HepG2 (cell line): ENCODE results near the gene ZNF593OS. TPM values are rescaled to one million over a fixed set of nuclear protein-coding genes. Genes with fewer than 3 reads are reported as not detected.

ENCODE experiments used
- ATAC-seq: fragments of 200-7000 bp; cut with Tn5 transposase; 3 replicates; pipeline ENCODE4 v1.9.1; 2020; ENCODE audit warnings: mild to moderate bottlenecking, moderate library complexity
- BruUV-seq: library from RNA; stranded (reverse); fragments of 400-500 nt; replicated peaks from 2 replicates; lab custom pipeline; 2021; lab: Mats Ljungman, UMichigan
- CTCF ChIA-PET: fragments of 300-600 bp; formaldehyde crosslinking; extraction: SDS; loops from one replicate; lab custom pipeline; 2021; ENCODE audit warnings: low total read pairs, inconsistent platforms, low intra/inter-chr PET ratio; lab: Yijun Ruan, JAX
- POLR2A ChIA-PET: fragments of 350-600 bp; sonication (Branson Sonifier 250); formaldehyde crosslinking; loops from one replicate; lab custom pipeline; 2020; ENCODE audit warnings: antibody characterized with exemption, inconsistent platforms; lab: Yijun Ruan, JAX
- DNase-seq: peaks from one replicate; pipeline ENCODE4 v3.0.0-alpha.2; 2015; ENCODE audit warnings: low spot score
- FAIRE-seq: peaks from 3 replicates; lab custom pipeline; 2011; peaks lifted over from hg19 to GRCh38; lab: Jason Lieb, UNC
- H2AFZ ChIP-seq: one replicate; pipeline ENCODE4 v1.6.1; 2011; ENCODE audit warnings: low read length, inconsistent platforms
- H3K27ac ChIP-seq: fragments of 300-600 bp; 3 replicates; pipeline ENCODE4 v1.8.0; 2011; ENCODE audit warnings: mixed run types, mild to moderate bottlenecking, mixed read lengths, low read length, inconsistent platforms; ENCODE audit not compliant: insufficient read depth; ENCODE audit errors: extremely low read length
- H3K27me3 ChIP-seq, 2 experiments: fragments of 200-600 bp in 1 of 2; 2 replicates in 1 of 2; 3 replicates in 1 of 2; pipeline versions ENCODE4 v1.6.0 to v1.8.0; 2011; ENCODE audit warnings: low read length in 2 of 2, mild to moderate bottlenecking in 2 of 2, moderate library complexity in 2 of 2, inconsistent platforms in 1 of 2; ENCODE audit not compliant: insufficient read depth in 2 of 2, control insufficient read depth in 1 of 2
- H3K36me3 ChIP-seq, 2 experiments: fragments of 200-600 bp in 1 of 2; replicated peaks in 1 of 2; 2 replicates in 1 of 2; 3 replicates in 1 of 2; pipeline versions ENCODE4 v1.5.1 to v1.8.0; 2011; ENCODE audit warnings: low read length in 2 of 2, inconsistent platforms in 1 of 2; ENCODE audit not compliant: insufficient read depth in 2 of 2, control insufficient read depth in 1 of 2
- H3K4me1 ChIP-seq: 2 replicates; pipeline ENCODE4 v1.5.1; 2012; ENCODE audit warnings: low read length, inconsistent platforms; ENCODE audit not compliant: insufficient read depth
- H3K4me2 ChIP-seq: 2 replicates; pipeline ENCODE4 v1.6.0; 2011; ENCODE audit warnings: low read depth, low read length, inconsistent platforms
- H3K4me3 ChIP-seq, 3 experiments: fragments of 200-600 bp in 1 of 3; sonication (generic), shearing (Covaris generic) in 1 of 3; replicated peaks in 1 of 3; 2 replicates each; pipeline ENCODE4 v1.5.1; 2011 to 2016; ENCODE audit warnings: low read length in 3 of 3, inconsistent platforms in 2 of 3, low read depth in 2 of 3, mild to moderate bottlenecking in 2 of 3, control low read depth in 1 of 3, mixed read lengths in 1 of 3; ENCODE audit not compliant: insufficient read depth in 1 of 3
- H3K79me2 ChIP-seq: one replicate; pipeline ENCODE4 v1.6.1; 2011; ENCODE audit warnings: low read length, inconsistent platforms; ENCODE audit not compliant: insufficient read depth
- H3K9ac ChIP-seq: 2 replicates; pipeline ENCODE4 v1.6.0; 2011; ENCODE audit warnings: mild to moderate bottlenecking, low read depth, low read length, inconsistent platforms; ENCODE audit not compliant: insufficient read depth
- H3K9me3 ChIP-seq: 2 replicates; pipeline ENCODE4 v1.5.1; 2012; ENCODE audit warnings: mild to moderate bottlenecking, low read length
- H4K20me1 ChIP-seq: 2 replicates; pipeline ENCODE4 v1.6.0; 2011; ENCODE audit warnings: inconsistent platforms, mild to moderate bottlenecking, low read length, moderate library complexity; ENCODE audit not compliant: insufficient read depth
- JUNB ChIP-seq: sonication (generic); formaldehyde crosslinking; IDR thresholded peaks from 2 replicates; pipeline ENCODE4 v1.8.0; 2022; ENCODE audit warnings: missing genetic modification reagents, mild to moderate bottlenecking, borderline replicate concordance
- KDM6A ChIP-seq: IDR thresholded peaks from 2 replicates; pipeline ENCODE4 v1.6.1; 2016; ENCODE audit warnings: low read depth
- MEF2D ChIP-seq: sonication (generic); formaldehyde crosslinking; IDR thresholded peaks from 2 replicates; pipeline ENCODE4 v1.5.1; 2020; ENCODE audit warnings: mild to moderate bottlenecking, missing genetic modification reagents
- PAF1 ChIP-seq: IDR thresholded peaks from 2 replicates; pipeline ENCODE4 v1.6.1; 2016; ENCODE audit warnings: missing genetic modification reagents, missing compliant biosample characterization
- RORA ChIP-seq: sonication (generic); formaldehyde crosslinking; IDR thresholded peaks from 2 replicates; pipeline ENCODE4 v1.5.0; 2020; ENCODE audit warnings: mild to moderate bottlenecking, missing genetic modification reagents, moderate library complexity
- ZFP62 ChIP-seq: sonication (generic); formaldehyde crosslinking; IDR thresholded peaks from 2 replicates; pipeline ENCODE4 v1.4.0; 2020; ENCODE audit warnings: missing genetic modification reagents
- ZNF530 ChIP-seq: sonication (generic); formaldehyde crosslinking; IDR thresholded peaks from 2 replicates; pipeline ENCODE4 v1.5.0; 2020; ENCODE audit warnings: low read depth, mild to moderate bottlenecking, missing genetic modification reagents
- ZNF616 ChIP-seq: sonication (generic); formaldehyde crosslinking; IDR thresholded peaks from 2 replicates; pipeline ENCODE4 v1.5.0; 2020; ENCODE audit warnings: low read depth, mild to moderate bottlenecking, missing genetic modification reagents
- ZNF839 ChIP-seq: sonication (generic); formaldehyde crosslinking; IDR thresholded peaks from 2 replicates; pipeline ENCODE4 v1.4.0; 2020; ENCODE audit warnings: missing genetic modification reagents, mild to moderate bottlenecking, borderline replicate concordance
- ZSCAN21 ChIP-seq: sonication (generic); formaldehyde crosslinking; IDR thresholded peaks from 2 replicates; pipeline ENCODE4 v1.8.0; 2022; ENCODE audit warnings: mild to moderate bottlenecking, missing genetic modification reagents, moderate library complexity, borderline replicate concordance
- WGBS: methylation state at CpG from one replicate; pipeline ENCODE4 v1.1.6; 2017; ENCODE audit warnings: low lambda C conversion rate; 5-methylcytosine and 5-hydroxymethylcytosine counted together
- in situ Hi-C: cut with HindIII; loops from 2 replicates; pipeline ENCODE4 v1.10.0; 2017; ENCODE audit warnings: low pct_unique_long_range_greater_than_20kb; ENCODE audit not compliant: extremely low pct_ligation_motif_present
- intact Hi-C: fragments of 100-400 bp; cut with micrococcal nuclease; formaldehyde crosslinking; loops from one replicate; pipeline ENCODE4 v1.10.0; 2022; ENCODE audit not compliant: unreplicated experiment
- polyA plus RNA-seq, 8 experiments: library from polyadenylated mRNA; depleted of rRNA in 3 of 8; stranded (reverse) in 7 of 8; unstranded in 1 of 8; fragments of >200 nt; fragmentation: Illumina TruSeq in 4 of 8; extraction: Trizol in 4 of 8; gene quantifications; 2 replicates each; pipeline versions ENCODE4 v1.2.1 to v1.2.3, GENCODE V29; 2011 to 2016; ENCODE audit warnings: low read depth in 4 of 8, missing spikeins in 1 of 8, mixed read lengths in 1 of 8; ENCODE audit not compliant: insufficient read depth in 1 of 8
- total RNA-seq, 5 experiments: library from RNA; depleted of rRNA; stranded (reverse); fragments of >200 nt; fragmentation: Illumina TruSeq; extraction: Trizol; gene quantifications; 2 replicates each; pipeline ENCODE4 v1.2.3, GENCODE V29; 2016; ENCODE audit warnings: low read depth in 1 of 5
- TF ChIP-seq, protein P1 (sequence below): sonication (generic); formaldehyde crosslinking; IDR thresholded peaks from 2 replicates; pipeline ENCODE4 v1.4.0; 2020; ENCODE audit warnings: missing genetic modification reagents, borderline replicate concordance
- TF ChIP-seq, protein P2 (sequence below): sonication (generic); formaldehyde crosslinking; IDR thresholded peaks from 2 replicates; pipeline ENCODE4 v1.8.0; 2022; ENCODE audit warnings: missing genetic modification reagents, mild to moderate bottlenecking, borderline replicate concordance
- TF ChIP-seq, protein P3 (sequence below): IDR thresholded peaks from 2 replicates; pipeline ENCODE4 v1.4.0; 2020; ENCODE audit warnings: mild to moderate bottlenecking, missing genetic modification reagents

Gene ZNF593OS
- total and polyA plus RNA-seq, 2 of the 13 experiments (the other 11 are each of a cell fraction or from before 2014, with no cell fraction given): not detected

DNA sequence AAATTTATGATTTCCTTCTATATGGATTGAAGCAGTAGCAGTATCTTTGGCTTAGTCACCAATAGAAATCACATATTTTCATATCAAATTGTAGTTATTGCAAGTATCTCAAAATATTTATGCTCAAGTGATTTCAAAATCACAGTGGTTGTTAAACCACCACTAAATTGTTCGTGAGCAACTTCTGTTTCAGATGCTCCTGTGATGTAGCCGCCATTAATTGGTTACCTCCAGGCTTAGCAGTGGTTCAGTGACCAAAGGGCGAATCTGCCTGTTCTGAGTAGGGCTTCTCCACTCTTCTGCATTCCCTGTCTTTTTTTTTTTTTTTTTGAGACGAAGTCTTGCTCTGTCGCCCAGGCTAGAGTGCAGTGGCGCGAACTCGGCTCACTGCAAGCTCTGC, 3.7 kb upstream of the ZNF593OS start:
- no peak for TF ChIP-seq RORA (CRISPR knock-in tag)
- no peak for TF ChIP-seq MEF2D (CRISPR knock-in tag)
- TF ChIP-seq ZNF839: no peak
- TF ChIP-seq, protein P1, sequence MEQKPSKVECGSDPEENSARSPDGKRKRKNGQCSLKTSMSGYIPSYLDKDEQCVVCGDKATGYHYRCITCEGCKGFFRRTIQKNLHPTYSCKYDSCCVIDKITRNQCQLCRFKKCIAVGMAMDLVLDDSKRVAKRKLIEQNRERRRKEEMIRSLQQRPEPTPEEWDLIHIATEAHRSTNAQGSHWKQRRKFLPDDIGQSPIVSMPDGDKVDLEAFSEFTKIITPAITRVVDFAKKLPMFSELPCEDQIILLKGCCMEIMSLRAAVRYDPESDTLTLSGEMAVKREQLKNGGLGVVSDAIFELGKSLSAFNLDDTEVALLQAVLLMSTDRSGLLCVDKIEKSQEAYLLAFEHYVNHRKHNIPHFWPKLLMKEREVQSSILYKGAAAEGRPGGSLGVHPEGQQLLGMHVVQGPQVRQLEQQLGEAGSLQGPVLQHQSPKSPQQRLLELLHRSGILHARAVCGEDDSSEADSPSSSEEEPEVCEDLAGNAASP: no peak
- TF ChIP-seq ZNF616 (CRISPR knock-in tag): no peak
- TF ChIP-seq JUNB: no peak
- no peak for TF ChIP-seq ZSCAN21 (CRISPR knock-in tag)
- TF ChIP-seq, protein P2, sequence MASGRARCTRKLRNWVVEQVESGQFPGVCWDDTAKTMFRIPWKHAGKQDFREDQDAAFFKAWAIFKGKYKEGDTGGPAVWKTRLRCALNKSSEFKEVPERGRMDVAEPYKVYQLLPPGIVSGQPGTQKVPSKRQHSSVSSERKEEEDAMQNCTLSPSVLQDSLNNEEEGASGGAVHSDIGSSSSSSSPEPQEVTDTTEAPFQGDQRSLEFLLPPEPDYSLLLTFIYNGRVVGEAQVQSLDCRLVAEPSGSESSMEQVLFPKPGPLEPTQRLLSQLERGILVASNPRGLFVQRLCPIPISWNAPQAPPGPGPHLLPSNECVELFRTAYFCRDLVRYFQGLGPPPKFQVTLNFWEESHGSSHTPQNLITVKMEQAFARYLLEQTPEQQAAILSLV (CRISPR knock-in tag): no peak
- no peak for TF ChIP-seq KDM6A (CRISPR knock-in tag)
- TF ChIP-seq, protein P3, sequence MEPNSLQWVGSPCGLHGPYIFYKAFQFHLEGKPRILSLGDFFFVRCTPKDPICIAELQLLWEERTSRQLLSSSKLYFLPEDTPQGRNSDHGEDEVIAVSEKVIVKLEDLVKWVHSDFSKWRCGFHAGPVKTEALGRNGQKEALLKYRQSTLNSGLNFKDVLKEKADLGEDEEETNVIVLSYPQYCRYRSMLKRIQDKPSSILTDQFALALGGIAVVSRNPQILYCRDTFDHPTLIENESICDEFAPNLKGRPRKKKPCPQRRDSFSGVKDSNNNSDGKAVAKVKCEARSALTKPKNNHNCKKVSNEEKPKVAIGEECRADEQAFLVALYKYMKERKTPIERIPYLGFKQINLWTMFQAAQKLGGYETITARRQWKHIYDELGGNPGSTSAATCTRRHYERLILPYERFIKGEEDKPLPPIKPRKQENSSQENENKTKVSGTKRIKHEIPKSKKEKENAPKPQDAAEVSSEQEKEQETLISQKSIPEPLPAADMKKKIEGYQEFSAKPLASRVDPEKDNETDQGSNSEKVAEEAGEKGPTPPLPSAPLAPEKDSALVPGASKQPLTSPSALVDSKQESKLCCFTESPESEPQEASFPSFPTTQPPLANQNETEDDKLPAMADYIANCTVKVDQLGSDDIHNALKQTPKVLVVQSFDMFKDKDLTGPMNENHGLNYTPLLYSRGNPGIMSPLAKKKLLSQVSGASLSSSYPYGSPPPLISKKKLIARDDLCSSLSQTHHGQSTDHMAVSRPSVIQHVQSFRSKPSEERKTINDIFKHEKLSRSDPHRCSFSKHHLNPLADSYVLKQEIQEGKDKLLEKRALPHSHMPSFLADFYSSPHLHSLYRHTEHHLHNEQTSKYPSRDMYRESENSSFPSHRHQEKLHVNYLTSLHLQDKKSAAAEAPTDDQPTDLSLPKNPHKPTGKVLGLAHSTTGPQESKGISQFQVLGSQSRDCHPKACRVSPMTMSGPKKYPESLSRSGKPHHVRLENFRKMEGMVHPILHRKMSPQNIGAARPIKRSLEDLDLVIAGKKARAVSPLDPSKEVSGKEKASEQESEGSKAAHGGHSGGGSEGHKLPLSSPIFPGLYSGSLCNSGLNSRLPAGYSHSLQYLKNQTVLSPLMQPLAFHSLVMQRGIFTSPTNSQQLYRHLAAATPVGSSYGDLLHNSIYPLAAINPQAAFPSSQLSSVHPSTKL (CRISPR knock-in tag): no peak
- TF ChIP-seq ZFP62: no peak
- no peak for TF ChIP-seq PAF1 (CRISPR knock-in tag)
- TF ChIP-seq ZNF530 (CRISPR knock-in tag): no peak
- no peak overlapping the region for H2AFZ ChIP-seq
- no TSS peak for BruUV-seq
- H3K27ac ChIP-seq: no peak overlapping the region
- H3K79me2 ChIP-seq: peaks cover 3% of the 10 kb centered on the region
- H3K36me3 ChIP-seq: no peaks in the 10 kb centered on the region
- H3K27me3 ChIP-seq: no peaks in the 10 kb centered on the region; a peak in 1 of 5 replicates
- intact Hi-C loops: no loop called here
- no peak overlapping the region for H3K4me3 ChIP-seq
- DNase-seq: no peak
- H3K4me2 ChIP-seq: no peak overlapping the region
- 42% methylated on average over 8 of the region's 8 CpGs for WGBS
- no peak for FAIRE-seq
- H3K9me3 ChIP-seq: no peaks in the 10 kb centered on the region
- in situ Hi-C loops: no loop called here
- POLR2A ChIA-PET: interaction anchor here (1.2 kb wide), 1 partner anchor 257 kb away, joined by 4 read pairs; the partner anchor contains the start of gene DHDDS
- CTCF ChIA-PET: no interaction called here
- peaks cover 35% of the 10 kb centered on the region for H3K4me1 ChIP-seq
- ATAC-seq: no peak
- no peaks in the 10 kb centered on the region for H4K20me1 ChIP-seq
- no peak overlapping the region for H3K9ac ChIP-seq
